ENCODE measurements around the gene FBLN2.

- TF ChIP-seq CTCF (IDR thresholded peaks at IDR 0.05) (no peak), ZFX (IDR thresholded peaks at IDR 0.05; ENCODE audit: borderline replicate concordance) (no peak)
These were observed 11.0 kb upstream of the FBLN2 start for GRCh38 chr3:13537909-13538296.

Data from 22Rv1 (cell line).